ENCODE results near the gene CDKN1C.

The CDKN1C gene

DNA sequence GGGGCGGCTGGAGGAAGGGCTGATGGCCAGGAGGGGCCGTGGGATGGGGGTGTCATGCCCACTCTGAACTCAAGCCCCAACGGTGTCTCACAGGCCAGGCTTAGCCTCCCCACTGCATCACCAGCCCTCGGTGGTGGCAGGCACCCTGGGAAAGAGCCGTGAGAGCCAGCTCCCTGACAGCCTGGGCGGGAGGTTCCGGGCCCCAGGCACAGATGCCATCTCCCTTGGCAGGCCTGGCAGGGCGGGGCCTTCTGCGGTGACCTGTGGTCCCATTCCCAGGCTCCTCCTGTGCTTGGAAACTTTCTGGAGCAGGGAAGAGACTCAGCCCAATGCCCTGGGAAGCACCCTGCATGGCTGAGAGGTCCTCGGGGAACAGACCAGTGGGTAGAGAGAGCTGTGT lies 38.8 kb upstream of the CDKN1C start:
- no peak for DNase-seq
- H3K79me2 ChIP-seq (ENCODE audit: low read length), result no peaks in the 10 kb centered on the region
- no peaks in the 10 kb centered on the region for H4K20me1 ChIP-seq (ENCODE audit: insufficient read depth, low read length)
- no peak for TF ChIP-seq EZH2 (optimal IDR thresholded peaks at IDR 0.05; ENCODE audit: low read depth, low read length)
- no peak for TF ChIP-seq EZH2phosphoT487 (IDR thresholded peaks at IDR 0.05; ENCODE audit: low read length)
- TF ChIP-seq CTCF (IDR thresholded peaks at IDR 0.05; ENCODE audit: low read length), result no peak
- H3F3A ChIP-seq (ENCODE audit: insufficient read depth, low read length), result no peaks in the 10 kb centered on the region
- no peak overlapping the region for H3K4me2 ChIP-seq (ENCODE audit: low read depth, low read length)
- no peaks in the 10 kb centered on the region for H3K4me1 ChIP-seq (ENCODE audit: low read length)
- H3K9me3 ChIP-seq (replicated peaks; ENCODE audit: insufficient read depth, low read length), result no peaks in the 10 kb centered on the region
- peaks cover 55% of the 10 kb centered on the region for H3K27me3 ChIP-seq (replicated peaks; ENCODE audit: insufficient read depth, low read length)
- no peaks in the 10 kb centered on the region for H3K9me2 ChIP-seq (replicated peaks; ENCODE audit: insufficient read depth, low read length)
- H3K4me3 ChIP-seq (ENCODE audit: low read length), result no peak overlapping the region
- no peak overlapping the region for H2AFZ ChIP-seq (ENCODE audit: low read length)
- no peak overlapping the region for H3K27ac ChIP-seq (ENCODE audit: low read length)
- H3K36me3 ChIP-seq (replicated peaks; ENCODE audit: insufficient read depth, low read length), result no peaks in the 10 kb centered on the region
- H3K9ac ChIP-seq (ENCODE audit: low read length), result no peak overlapping the region

GRCh38 chr11:2923446-2924375 lies 38.1 kb upstream of the CDKN1C start:
- Histone ChIP-seq H2AFZ (ENCODE audit: low read length) (no peak overlapping the region), H3K79me2 (ENCODE audit: low read length) (no peaks in the 10 kb centered on the region), H3K4me2 (ENCODE audit: low read depth, low read length) (no peak overlapping the region), H3K4me3 (ENCODE audit: low read length) (no peak overlapping the region), H3F3A (ENCODE audit: insufficient read depth, low read length) (no peaks in the 10 kb centered on the region), H3K9ac (ENCODE audit: low read length) (no peak overlapping the region), H3K9me3 (replicated peaks; ENCODE audit: insufficient read depth, low read length) (no peaks in the 10 kb centered on the region), H3K27ac (ENCODE audit: low read length) (no peak overlapping the region), H4K20me1 (ENCODE audit: insufficient read depth, low read length) (no peaks in the 10 kb centered on the region), H3K4me1 (ENCODE audit: low read length) (no peaks in the 10 kb centered on the region), H3K9me2 (replicated peaks; ENCODE audit: insufficient read depth, low read length) (no peaks in the 10 kb centered on the region), H3K27me3 (replicated peaks; ENCODE audit: insufficient read depth, low read length) (peaks cover 56% of the 10 kb centered on the region), H3K36me3 (replicated peaks; ENCODE audit: insufficient read depth, low read length) (no peaks in the 10 kb centered on the region)
- TF ChIP-seq EZH2phosphoT487 (IDR thresholded peaks at IDR 0.05; ENCODE audit: low read length), result no peak
- TF ChIP-seq EZH2 (optimal IDR thresholded peaks at IDR 0.05; ENCODE audit: low read depth, low read length), result no peak
- TF ChIP-seq CTCF (IDR thresholded peaks at IDR 0.05; ENCODE audit: low read length), result no peak
- DNase-seq, result no peak

DNA sequence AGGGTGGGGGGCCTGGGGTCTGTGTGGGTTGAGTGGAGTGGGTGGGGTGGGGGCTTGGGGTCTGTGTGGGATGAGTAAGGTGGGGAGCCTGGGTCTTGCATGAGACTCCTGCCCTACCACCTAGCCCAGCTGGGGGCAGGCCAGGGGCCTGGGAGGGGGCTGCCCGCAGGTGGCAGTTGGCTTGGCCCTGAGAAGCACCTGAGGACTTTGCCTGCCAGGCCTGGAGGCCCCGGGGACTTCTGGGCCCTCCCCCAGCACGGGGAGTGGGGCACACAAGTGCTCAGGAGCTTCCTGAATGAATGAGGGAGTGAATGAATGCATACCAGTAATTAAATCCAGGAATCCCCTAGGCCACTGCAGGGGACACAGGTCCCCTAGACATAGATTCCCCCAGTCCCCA lies 37.1 kb upstream of the CDKN1C start:
- H3K27me3 ChIP-seq (replicated peaks; ENCODE audit: insufficient read depth, low read length), result peaks cover 45% of the 10 kb centered on the region
- no peaks in the 10 kb centered on the region for H3K4me1 ChIP-seq (ENCODE audit: low read length)
- no peaks in the 10 kb centered on the region for H3F3A ChIP-seq (ENCODE audit: insufficient read depth, low read length)
- H3K9me2 ChIP-seq (replicated peaks; ENCODE audit: insufficient read depth, low read length), result no peaks in the 10 kb centered on the region
- H2AFZ ChIP-seq (ENCODE audit: low read length), result no peak overlapping the region
- H3K4me2 ChIP-seq (ENCODE audit: low read depth, low read length), result no peak overlapping the region
- no peak for TF ChIP-seq EZH2phosphoT487 (IDR thresholded peaks at IDR 0.05; ENCODE audit: low read length)
- no peak for TF ChIP-seq EZH2 (optimal IDR thresholded peaks at IDR 0.05; ENCODE audit: low read depth, low read length)
- no peak for TF ChIP-seq CTCF (IDR thresholded peaks at IDR 0.05; ENCODE audit: low read length)
- H4K20me1 ChIP-seq (ENCODE audit: insufficient read depth, low read length), result no peaks in the 10 kb centered on the region
- H3K9me3 ChIP-seq (replicated peaks; ENCODE audit: insufficient read depth, low read length), result no peaks in the 10 kb centered on the region
- no peak overlapping the region for H3K4me3 ChIP-seq (ENCODE audit: low read length)
- no peaks in the 10 kb centered on the region for H3K36me3 ChIP-seq (replicated peaks; ENCODE audit: insufficient read depth, low read length)
- H3K27ac ChIP-seq (ENCODE audit: low read length), result no peak overlapping the region
- no peak overlapping the region for H3K9ac ChIP-seq (ENCODE audit: low read length)
- no peak for DNase-seq
- H3K79me2 ChIP-seq (ENCODE audit: low read length), result no peaks in the 10 kb centered on the region

All from MM.1S (cell line).